Adipose tissue (tissue), 3 donors: Measurements from ENCODE around the gene MBTD1. TPM values are rescaled to one million over a fixed set of nuclear protein-coding genes. Genes with fewer than 3 reads are reported as not detected.
"Not testable (repeated sequence)": the region's sequence is repeated elsewhere in the genome, so short reads cannot be mapped to it uniquely, and the experiment has no call there.

Source experiments
- H3K27ac ChIP-seq: one replicate; pipeline ENCODE4 v1.5.1; 2013; ENCODE audit warnings: low read depth, low read length
- WGBS, 3 donors: extraction: QIAGEN DNeasy Blood & Tissue Kit; methylation state at CpG; one replicate each; pipeline ENCODE4 v1.1.7; 2013; 5-methylcytosine and 5-hydroxymethylcytosine counted together
- polyA plus RNA-seq, 3 donors: library from polyadenylated mRNA; stranded (reverse); fragments of 200-250 nt; gene quantifications; one replicate each; pipeline ENCODE4 v1.2.3, GENCODE V29; 2013
- donor health status: healthy with polysubstance abuse.
- donor health status: Bipolar disorder and iron deficiency.
- donor health status: healthy.

MBTD1 gene
- polyA plus RNA-seq, 3 donors, result 4.0 to 9.4 (median 4.5) TPM

DNA sequence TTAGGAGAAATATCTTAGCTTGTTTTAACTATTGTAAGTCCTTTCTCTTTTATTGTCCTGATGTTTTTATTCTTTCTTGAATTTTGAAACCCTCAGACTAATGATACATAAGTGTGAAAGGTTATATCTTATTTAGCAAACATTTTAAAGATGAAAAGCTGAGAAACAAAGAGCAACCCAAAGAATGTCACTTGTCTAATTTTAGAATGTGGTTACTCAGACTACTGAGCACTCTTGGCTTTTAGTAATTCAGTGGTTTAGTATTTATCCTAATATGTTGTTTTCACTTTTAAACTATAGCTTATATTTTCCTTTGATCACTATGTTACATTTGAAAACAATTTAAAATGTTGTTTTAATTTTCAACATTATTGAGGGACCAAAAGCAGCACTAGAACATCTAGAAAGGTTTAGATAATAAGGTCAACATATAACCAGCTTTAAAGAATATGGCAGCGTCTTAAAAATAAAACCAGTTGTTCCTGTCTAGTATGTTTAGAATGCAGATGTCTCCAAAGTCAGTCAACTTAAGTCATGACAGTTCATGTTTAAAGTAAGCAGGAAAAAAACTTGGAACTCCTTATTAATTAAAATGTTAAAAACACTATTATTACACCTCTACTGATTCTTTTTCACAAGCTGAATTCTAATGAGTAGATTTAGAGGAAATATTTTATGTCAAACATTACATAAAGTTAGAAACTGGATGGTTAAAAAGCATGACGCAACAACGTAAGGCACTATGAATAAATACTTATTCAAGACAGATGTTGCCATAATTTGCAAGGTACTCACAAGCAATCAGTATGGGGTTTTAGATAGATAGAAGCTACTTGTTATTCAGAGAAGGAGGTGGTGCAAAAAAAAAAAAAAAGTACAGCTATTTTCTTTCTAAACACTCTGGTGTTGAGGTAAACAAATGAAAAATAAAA is 2.4 kb downstream of the MBTD1 start:
- no peak overlapping the region for H3K27ac ChIP-seq
- 54 to 75% (median 70%) methylated on average over 3 of the region's 3 CpGs for WGBS, 3 donors

DNA sequence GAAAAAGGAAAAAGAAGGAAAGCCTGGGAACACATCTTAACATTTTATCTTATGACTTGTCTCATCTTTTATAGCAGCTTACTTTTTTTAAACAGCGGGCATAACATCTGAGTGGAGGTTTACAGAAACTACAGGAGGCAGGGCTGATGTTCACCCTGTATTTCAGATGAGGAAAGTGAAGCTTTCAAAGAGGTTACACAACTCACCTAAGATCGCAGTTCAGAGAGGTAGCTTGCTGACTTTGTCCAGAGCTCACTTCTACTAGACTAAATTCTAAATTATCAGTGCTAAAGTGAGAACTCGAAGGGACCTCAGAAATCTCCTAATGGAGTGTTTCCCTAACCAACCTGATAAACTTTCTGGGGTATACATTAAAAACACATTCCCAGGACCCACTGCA is 3.7 kb downstream of the MBTD1 start:
- WGBS, 3 donors, result 29 to 87% (median 82%) methylated on average over 3 of the region's 3 CpGs

DNA sequence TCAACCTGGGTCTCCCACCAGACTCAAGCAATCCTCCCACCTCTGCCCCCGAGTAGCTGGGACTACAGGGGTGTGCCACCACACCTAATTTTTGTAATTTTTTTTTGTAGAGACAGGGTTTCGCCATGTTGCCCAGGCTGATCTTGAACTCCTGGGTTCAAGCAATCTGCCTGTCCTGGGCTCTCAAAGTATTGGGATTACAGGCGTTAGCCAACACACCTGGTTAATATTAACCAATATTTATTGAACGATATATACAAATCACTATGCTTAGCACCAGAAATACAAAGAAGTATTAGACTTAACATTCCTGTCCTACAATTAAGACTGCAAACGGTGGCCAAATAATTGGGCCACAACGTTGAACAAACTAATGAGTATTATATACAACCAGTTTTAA is 4.2 kb downstream of the MBTD1 start:
- no peak overlapping the region for H3K27ac ChIP-seq
- WGBS, 3 donors, result 35 to 95% (median 89%) methylated on average over 6 of the region's 6 CpGs

More for the DNA sequence above, 3.7 kb downstream of the MBTD1 start:
- H3K27ac ChIP-seq, result no peak overlapping the region

DNA sequence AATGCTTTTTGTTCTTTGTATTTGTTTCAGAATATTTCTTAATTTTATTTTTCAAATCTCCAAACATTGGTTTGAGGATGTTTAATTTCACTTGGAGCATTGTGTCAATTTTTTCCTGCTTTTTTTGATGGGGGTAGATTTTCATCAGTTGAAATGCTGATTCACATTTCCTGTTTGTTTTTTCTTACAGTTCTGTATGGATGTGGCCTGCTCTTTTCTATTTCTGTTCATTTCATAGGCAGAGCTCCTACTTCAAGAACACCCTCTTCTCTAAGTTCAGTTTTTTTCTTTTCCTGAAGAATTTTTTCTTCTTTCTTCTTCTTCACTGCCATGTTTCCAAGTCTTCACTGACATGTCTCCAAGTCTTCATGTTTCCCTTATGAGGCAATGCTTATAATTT is 8.8 kb downstream of the MBTD1 start:
- no peak overlapping the region for H3K27ac ChIP-seq

DNA sequence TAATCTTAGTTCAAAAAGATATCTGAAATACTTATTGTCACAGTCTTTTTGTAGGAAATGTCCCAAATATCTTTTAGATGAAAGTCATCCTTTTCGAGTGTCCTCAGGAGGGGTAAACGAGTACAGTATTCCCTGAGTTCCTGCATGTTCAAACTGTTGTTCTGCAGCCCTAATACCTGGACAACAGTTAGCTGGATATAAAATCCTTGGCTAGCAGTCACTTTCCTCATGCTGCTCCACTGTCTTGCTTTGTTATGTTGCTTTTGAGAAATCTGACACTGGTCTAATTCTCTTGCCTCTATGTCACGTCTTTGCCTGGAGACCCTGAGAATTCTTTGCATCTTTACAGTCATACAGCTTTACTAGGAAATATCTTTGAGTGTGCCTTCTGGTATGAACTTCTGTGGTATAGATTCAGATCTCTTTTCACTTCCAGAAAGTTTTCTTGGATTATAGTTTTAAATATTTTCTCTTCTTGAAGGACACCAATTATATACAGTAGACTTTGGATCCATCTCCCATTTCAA is 9.5 kb downstream of the MBTD1 start:
- 96 to 98% (median 97%) methylated on average over 3 of the region's 3 CpGs for WGBS, 3 donors
- H3K27ac ChIP-seq, result no peak overlapping the region

DNA sequence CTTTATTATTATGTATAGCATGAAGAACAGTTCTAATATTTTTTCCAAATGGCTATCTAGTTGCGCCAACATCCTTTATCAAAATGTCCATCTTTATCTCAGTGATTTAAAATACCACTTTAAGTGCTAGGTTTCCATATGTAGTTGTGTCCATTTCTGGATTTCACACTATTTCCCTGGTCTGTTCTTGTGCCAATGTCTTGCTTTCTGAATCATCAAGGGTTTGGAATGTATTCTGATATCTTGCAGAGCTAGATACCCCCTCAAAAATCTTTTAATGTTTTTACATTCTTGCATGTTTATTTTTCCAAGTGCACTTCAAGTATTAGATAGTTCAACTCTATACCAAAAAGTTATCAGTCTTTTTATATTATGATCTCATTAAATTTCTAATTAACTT is 14.3 kb downstream of the MBTD1 start:
- WGBS, 3 donors, result 95 to 98% (median 97%) methylated on average over 1 of the region's 1 CpG
- no peak overlapping the region for H3K27ac ChIP-seq

DNA sequence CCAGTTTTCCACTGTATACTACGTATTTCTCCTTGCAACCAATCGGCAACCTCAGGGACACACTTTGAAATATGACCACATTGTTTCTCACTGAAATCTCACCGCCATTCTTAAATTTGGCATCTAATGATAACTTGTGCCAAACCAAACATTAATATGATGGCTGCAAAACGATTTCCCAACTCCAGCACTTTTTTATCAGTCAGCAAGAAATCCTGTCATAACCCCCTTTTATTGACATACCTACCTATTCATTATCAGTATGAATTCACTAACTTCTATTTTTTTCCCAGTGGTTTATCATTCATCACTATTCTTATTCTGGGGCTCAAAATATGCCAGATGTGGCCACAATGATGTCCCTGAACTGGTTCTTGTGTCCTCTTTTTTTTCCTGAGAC is 15.8 kb downstream of the MBTD1 start:
- 44 to 88% (median 84%) methylated on average over 4 of the region's 4 CpGs for WGBS, 3 donors
- H3K27ac ChIP-seq, result no peak overlapping the region

DNA sequence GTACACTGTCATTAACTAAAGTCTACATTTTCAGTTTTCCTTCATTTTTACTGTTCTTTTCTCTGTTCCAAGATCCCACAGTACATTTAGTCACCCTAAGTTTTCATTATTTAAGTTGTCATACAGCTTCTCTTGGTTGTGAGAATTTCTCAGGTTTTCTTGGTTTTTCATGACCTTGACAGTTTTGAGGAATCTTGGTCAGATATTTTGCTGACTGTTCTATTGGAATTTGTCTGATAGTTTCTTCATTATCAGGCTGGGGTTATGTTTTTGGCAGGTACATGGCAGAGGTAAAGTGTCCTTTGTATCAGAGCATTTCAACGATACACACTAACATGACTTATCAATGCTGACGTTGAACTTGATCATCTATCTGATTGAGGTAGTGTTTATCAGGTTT is 19.6 kb downstream of the MBTD1 start:
- 33 to 93% (median 87%) methylated on average over 2 of the region's 2 CpGs for WGBS, 3 donors
- no peak overlapping the region for H3K27ac ChIP-seq

DNA sequence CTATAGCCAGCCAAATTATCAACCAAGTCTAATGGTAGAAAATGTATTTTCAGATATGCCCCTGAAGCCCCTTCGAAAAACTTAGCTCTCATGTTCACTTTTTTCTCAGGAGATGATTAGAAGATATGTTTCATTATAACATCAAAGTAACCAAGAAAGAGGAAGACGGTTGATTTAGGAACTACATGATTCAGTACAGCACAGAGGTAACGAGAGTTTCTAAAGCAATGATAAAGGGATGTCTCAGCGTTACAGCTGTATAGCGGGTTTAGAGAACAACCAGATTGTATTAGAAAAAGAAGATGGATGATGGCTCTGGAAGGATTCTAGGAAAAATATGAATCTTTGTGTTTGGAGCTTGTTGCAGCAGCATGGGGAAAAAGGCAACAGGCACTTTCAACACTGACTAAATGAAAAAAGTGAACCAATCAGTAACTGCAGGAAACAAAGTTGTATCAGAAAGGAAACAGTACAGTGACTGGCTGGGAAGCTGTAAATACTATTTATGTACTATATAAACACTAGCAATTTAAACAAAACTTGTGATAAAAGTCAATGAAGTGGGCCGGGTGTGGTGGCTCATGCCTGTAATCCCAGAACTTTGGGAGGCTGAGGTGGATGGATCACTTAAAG is 21.5 kb downstream of the MBTD1 start:
- no peak overlapping the region for H3K27ac ChIP-seq
- WGBS, 3 donors, result 53 to 79% (median 68%) methylated on average over 6 of the region's 6 CpGs

DNA sequence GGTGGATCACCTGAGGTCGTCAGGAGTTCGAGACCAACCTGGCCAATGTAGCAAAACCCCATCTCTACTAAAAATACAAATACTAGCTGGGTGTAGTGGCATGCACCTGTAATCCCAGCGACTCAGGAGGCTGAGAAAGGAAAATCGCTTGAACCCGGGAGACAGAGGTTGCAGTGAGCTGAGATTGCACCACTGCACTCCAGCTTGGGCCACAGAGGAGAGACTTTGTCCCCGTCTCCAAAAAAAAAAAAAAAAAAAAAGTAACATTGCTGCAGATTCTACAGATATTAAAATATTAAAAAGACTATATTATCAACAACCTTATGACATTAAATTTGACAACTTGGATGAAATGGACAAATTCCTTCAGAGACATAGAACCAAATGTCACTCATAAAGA is 25.7 kb downstream of the MBTD1 start:
- H3K27ac ChIP-seq, result no peak overlapping the region
- WGBS, 3 donors, result 80 to 97% (median 93%) methylated on average over 5 to 6 of the region's 6 CpGs

DNA sequence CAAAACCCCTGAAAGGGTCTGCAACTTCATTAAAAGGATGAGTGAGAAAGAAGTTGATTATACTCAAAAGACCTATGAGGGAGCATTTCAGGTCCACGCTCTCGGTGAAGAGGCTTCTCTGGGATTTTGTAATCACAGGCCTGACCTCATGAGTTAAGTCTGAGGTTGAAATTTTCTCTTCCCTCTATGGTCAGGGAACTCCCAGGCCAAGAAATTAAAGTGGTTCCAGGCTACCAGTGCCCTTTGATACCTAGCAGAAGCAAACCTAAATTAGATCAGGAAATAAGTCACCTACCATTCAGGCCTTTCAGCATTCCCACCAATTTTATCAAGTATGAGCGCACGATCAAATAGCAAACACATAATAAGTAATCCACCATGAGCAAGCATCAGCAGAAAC is 27.9 kb downstream of the MBTD1 start:
- no peak overlapping the region for H3K27ac ChIP-seq
- WGBS, 3 donors, result 56 to 76% (median 74%) methylated on average over 4 of the region's 4 CpGs

DNA sequence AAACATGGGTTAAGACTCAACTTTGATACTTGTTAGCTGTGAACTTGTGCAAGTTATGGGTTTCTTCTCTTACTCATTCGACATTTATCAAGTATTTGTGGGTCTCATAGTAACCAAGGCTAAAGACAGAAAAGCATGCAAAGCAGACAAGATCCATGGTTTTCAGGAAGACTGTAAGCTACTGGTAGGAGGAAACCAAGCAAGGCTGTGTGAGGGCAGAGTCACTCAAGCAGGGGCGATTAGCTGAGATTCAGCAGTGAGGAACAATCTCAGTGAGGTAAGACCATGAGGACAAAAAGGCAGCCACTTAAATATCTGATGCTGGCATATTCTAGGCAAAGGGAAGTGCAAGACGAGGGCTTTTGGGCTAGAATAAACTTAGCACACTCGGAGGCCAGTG is 29.5 kb downstream of the MBTD1 start:
- no peak overlapping the region for H3K27ac ChIP-seq
- WGBS, 3 donors, result 71 to 80% (median 79%) methylated on average over 4 of the region's 4 CpGs

DNA sequence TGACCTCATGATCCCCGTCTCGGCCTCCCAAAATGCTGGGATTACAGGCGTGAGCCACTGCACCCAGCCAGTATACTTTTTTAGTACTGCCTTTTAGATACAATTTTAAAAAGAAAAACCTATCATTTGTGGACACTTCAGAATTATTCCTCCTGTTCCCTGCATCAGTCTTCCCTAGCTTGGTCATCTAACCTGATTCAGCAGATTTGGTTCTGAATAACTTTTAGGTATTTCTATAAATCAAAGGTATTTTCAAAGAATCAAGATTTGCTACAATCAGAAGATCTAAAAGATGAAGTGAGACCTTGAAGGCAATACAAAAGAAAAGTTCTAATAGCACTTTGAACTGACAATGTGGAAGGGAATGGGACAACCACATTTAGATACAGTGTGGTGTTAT is 30.0 kb downstream of the MBTD1 start:
- WGBS, 3 donors, result 94 to 98% (median 98%) methylated on average over 3 of the region's 3 CpGs
- no peak overlapping the region for H3K27ac ChIP-seq

DNA sequence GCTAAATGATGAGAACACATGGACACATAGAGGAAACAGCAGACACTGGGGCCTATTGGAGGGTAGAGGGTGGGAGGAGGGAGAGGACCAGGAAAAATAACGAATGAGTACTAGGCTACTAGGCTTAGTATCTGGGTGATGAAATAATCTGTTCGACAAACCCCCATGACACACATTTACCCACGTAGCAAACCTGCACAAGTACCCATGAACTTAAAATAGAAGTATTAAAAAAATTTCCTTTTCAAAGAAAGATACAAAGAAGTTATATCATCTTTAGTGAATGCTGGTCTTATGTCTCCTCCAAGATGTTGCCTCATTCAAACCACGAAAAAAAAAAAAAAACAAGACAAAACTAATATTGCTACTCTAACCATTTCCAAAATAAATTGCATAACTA is 31.7 kb downstream of the MBTD1 start:
- H3K27ac ChIP-seq, result no peak overlapping the region
- WGBS, 3 donors, result 40 to 80% (median 46%) methylated on average over 4 of the region's 4 CpGs

DNA sequence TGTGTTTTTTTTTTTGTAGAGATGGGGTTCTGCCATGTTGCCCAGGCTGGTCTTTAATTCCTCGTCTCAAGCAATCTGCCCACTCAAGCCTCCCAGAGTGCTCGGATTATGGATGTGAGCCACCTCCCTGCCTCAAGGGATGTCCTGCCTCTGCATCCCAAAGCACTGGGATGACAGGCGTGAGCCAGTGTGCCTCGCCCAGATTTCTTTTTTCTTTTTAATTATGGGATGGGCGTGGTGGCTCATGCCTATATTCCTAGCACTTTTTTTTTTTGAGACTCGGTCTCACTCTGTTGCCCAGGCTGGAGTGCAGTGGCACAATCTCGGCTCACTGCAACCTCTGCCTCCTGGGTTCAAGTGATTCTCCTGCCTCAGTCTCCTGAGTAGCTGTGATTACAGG is 34.3 kb downstream of the MBTD1 start:
- 88 to 96% (median 90%) methylated on average over 7 of the region's 7 CpGs for WGBS, 3 donors
- H3K27ac ChIP-seq, result not testable (repeated sequence)

DNA sequence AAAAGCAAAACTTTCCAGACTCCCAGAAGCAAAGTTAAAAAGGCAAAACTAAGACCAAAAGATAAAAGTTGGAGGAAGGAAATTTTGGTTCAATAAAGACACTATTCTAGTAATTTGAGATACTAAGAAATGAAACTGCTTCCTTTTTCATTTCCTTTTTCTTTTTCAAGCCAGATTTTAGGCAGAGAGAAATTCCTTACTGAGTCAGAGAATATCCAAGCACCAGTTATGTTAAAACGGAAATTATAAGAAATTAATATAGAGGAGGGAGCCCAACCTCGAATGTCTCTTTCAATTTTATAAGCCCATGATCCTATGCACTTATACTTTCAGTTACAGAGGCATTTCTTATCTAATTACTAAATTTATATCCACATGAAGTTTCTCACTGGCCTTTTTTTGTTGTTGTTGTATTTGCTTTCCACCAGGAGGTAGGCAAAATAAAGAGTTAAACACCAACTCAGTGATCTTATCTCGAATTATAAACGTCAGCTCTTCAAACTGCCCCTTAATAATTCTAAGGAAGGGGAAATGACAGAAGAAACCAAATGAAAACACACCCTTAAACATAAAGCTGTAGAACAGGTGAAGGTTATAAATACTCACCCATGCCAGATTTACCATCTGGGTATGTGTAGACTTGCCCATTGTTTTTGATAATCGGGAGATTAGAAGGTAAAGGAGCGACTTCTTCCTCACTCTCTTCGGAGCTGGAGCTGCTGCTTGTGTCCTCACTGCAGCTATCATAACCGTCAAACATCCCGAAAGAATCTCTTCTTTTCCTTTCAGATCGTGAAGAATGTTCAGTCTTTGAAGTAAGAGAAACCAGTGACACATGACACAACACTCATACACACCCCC is 35.2 kb downstream of the MBTD1 start:
- WGBS, 3 donors, result 38 to 40% (median 39%) methylated on average over 10 of the region's 10 CpGs
- no peak overlapping the region for H3K27ac ChIP-seq

DNA sequence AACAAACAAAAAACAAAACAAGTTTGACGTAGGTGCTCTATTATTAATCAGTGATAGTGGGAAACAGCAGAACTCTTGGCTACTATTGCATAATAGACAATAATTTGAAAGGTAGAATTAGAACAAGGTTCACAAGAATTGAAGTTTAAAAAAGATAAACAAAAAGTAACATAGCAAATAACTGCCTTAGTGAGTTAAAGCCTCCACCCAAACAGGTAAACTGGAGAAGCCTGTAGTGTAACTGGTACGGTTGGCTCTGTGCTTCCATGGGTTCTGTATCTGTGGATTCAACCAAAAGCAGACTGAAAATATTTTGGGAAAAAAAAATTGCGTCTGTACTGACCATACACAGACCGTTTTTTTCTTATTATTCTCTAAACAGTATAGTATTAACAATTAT is 38.5 kb downstream of the MBTD1 start:
- no peak overlapping the region for H3K27ac ChIP-seq
- WGBS, 3 donors, result 84 to 93% (median 90%) methylated on average over 4 of the region's 4 CpGs

DNA sequence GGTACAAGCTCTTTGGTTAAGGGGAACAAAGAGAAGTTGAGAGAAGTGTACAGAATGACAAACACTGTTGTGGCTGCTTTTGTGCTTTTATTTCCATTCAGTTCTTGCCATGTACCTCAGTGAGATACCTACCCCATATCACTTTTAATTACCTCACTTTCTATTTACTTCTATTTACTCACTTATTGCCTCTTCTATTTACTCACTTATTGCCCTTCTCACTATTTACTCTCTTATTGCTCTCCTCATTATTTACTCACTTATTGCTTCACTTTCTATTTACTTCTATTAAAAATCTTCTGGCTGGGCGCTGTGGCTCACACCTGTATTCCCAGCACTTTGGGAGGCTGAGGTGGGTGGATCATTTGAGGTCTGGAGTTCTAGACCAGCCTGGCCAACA is 41.9 kb downstream of the MBTD1 start:
- WGBS, 3 donors, result 90 to 100% (median 94%) methylated on average over 1 of the region's 1 CpG
- H3K27ac ChIP-seq, result no peak overlapping the region

DNA sequence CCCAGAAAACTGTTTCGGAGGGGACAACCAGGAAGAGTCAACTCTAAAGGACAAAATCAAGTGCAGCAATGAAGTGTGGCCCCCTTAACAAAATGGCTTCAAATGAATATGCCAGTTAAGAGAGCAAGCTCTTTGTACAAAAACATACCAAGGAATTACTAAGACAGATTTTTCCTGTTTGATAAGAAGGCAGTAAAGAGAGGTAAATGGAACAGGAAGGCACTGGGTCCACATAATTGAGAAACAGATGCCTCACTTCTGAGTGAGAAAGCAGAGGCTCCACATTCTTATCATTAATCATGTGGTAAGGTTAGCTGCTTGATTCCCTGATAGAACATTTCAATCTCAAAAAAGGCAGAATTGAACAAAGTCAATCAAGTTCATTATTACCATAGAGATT is 44.9 kb downstream of the MBTD1 start:
- WGBS, 3 donors, result 69 to 100% (median 84%) methylated on average over 1 of the region's 1 CpG
- H3K27ac ChIP-seq, result no peak overlapping the region
